ENCODE data around the gene ENTPD5. TPM values are rescaled to one million over a fixed set of nuclear protein-coding genes. Genes with fewer than 3 reads are reported as not detected.

ENTPD5 gene
- total RNA-seq, 4 donors from 2014 or later, result 8.0 to 12.9 (median 11.0) TPM

DNA sequence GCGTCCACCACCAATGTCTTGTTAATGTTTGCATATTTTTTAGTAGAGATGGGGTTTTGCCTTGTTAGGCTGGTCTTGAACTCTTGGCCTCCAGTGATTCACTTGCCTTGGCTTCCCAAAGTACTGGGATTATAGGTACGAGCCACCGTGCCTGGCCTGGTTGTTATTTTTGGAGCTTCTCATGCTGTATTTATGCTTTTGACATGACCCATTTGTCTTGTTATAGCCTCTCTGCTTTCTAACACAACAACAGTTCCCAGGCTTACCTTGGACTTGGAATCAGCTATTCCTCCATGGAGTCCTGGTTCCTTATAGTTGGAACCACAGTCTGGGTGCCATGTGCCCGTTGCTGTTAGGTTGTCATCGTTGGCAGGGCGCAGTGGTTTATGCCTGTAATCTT is 102.8 kb downstream of the ENTPD5 start:
- no peak overlapping the region for H3K27ac ChIP-seq
- WGBS, 2 donors, result 84 to 88% methylated on average over 6 of the region's 6 CpGs
- no peak for DNase-seq (ENCODE audit: low spot score in 2 of 2)

DNA sequence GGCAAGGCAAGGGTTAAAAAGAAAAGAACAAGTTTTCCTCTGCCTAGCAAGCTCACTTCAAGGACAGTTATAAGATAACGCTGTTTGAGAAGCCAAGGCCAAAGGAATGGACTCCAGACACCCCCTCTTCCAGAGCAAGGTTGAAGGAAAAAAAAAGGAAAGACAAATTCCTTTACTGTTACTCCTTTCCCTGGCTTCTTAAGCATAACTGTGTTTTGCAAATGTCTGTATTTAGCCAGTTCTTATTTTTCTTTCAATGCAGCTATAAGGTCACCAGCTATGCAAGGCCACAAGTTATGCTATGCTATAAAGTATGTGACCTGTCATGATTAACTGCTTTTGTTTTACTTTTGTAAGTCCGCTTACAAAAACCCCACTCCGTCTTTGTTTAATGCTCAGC is 105.8 kb downstream of the ENTPD5 start:
- WGBS, 2 donors, result 75 to 76% methylated on average over 3 of the region's 3 CpGs
- TF ChIP-seq EP300 (IDR thresholded peaks at IDR 0.05) (no peak), CTCF (IDR thresholded peaks at IDR 0.05) (no peak), POLR2A (IDR thresholded peaks at IDR 0.05) (no peak)

More for the DNA sequence above, 102.8 kb downstream of the ENTPD5 start:
- Histone ChIP-seq H3K36me3 (peaks cover 0 to 88% (median 7%) of the 10 kb centered on the region in 3 donors), H3K27me3 (no peaks in the 10 kb centered on the region), H3K4me3 (no peak overlapping the region), H3K4me1 (no peaks in the 10 kb centered on the region), H3K9me3 (peaks cover 0 to 10% (median 0%) of the 10 kb centered on the region in 4 donors)
- TF ChIP-seq POLR2A (IDR thresholded peaks at IDR 0.05) (no peak), CTCF (IDR thresholded peaks at IDR 0.05) (no peak), EP300 (IDR thresholded peaks at IDR 0.05) (no peak)

GRCh38 chr14:73909681-73910080 is 109.4 kb downstream of the ENTPD5 start:
- peaks cover 0 to 98% (median 20%) of the 10 kb centered on the region in 3 donors for H3K36me3 ChIP-seq
- no peaks in the 10 kb centered on the region for H3K4me1 ChIP-seq
- TF ChIP-seq CTCF (IDR thresholded peaks at IDR 0.05) (no peak), POLR2A (IDR thresholded peaks at IDR 0.05) (no peak), EP300 (IDR thresholded peaks at IDR 0.05) (no peak)
- no peak for DNase-seq (ENCODE audit: low spot score in 2 of 2)
- H3K27ac ChIP-seq, result no peak overlapping the region
- WGBS, 2 donors, result 94 to 97% methylated on average over 1 of the region's 1 CpG
- peaks cover 0 to 10% (median 0%) of the 10 kb centered on the region in 4 donors for H3K9me3 ChIP-seq
- no peaks in the 10 kb centered on the region for H3K27me3 ChIP-seq
- H3K4me3 ChIP-seq, result no peak overlapping the region

More for the DNA sequence above, 105.8 kb downstream of the ENTPD5 start:
- DNase-seq (ENCODE audit: low spot score in 2 of 2), result no peak
- Histone ChIP-seq H3K36me3 (peaks cover 0 to 88% (median 23%) of the 10 kb centered on the region in 3 donors), H3K9me3 (peaks cover 0 to 10% (median 0%) of the 10 kb centered on the region in 4 donors), H3K27me3 (no peaks in the 10 kb centered on the region), H3K4me1 (no peaks in the 10 kb centered on the region), H3K27ac (no peak overlapping the region), H3K4me3 (no peak overlapping the region)

Small RNAs within 50 kb of the gene (small RNA-seq; reads per million reads assigned to genes)
- gene AC005480.2, result not detected

Other genes starting within 250 kb of the ENTPD5 start
- gene PTGR2, start 167.5 kb downstream of the ENTPD5 start, total RNA-seq, result 10 to 100 TPM in 1 of 4 donors, 1 to 10 TPM in 3; 6.3 to 12.9 (median 9.0) TPM
- 10 to 100 TPM; 42.0 to 49.8 (median 46.8) TPM for gene ZNF410, start 132.4 kb downstream of the ENTPD5 start, total RNA-seq
- 10 to 100 TPM in 1 of 4 donors, 1 to 10 TPM in 3; 6.9 to 10.7 (median 9.3) TPM for gene FAM161B, start 69.2 kb downstream of the ENTPD5 start, total RNA-seq
- gene COQ6, start 69.0 kb downstream of the ENTPD5 start, total RNA-seq, result 10 to 100 TPM; 20.3 to 42.3 (median 27.8) TPM
- 10 to 100 TPM in 1 of 4 donors, 1 to 10 TPM in 3; 3.7 to 22.8 (median 6.2) TPM for gene BBOF1, start 61 bp upstream of the ENTPD5 start, total RNA-seq
- gene ALDH6A1, start 65.2 kb upstream of the ENTPD5 start, total RNA-seq, result 10 to 100 TPM; 40.5 to 95.7 (median 75.3) TPM
- gene LIN52, start 65.7 kb upstream of the ENTPD5 start, total RNA-seq, result 10 to 100 TPM; 10.2 to 15.7 (median 12.7) TPM
- not detected for gene VSX2, start 220.2 kb upstream of the ENTPD5 start, total RNA-seq